ENCODE results near the gene IGFBPL1.

Gene IGFBPL1

DNA sequence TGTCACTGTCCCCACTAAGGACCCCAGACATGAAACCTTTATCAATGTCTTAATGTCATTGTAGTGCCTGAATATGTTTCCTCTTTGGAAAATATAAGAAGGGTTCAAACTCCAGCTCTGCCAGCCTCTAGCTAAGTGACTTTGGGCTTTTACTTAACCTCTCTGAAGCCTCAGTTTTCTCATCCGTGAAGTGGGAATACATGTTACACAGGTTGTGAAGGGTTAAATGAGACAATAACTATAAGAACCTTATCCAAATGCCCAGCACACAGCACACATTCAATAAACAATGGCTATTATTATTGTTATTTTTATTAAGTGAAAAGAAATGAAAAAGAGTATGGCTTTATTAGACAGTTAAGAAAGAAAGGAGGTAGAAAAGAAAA is 15.7 kb upstream of the IGFBPL1 start:
- H4K20me1 ChIP-seq (ENCODE audit: insufficient read depth, low read length), result no peaks in the 10 kb centered on the region
- no peaks in the 10 kb centered on the region for H3K36me3 ChIP-seq (replicated peaks; ENCODE audit: insufficient read depth, low read length)
- H3K4me1 ChIP-seq (ENCODE audit: low read length), result no peaks in the 10 kb centered on the region
- no peaks in the 10 kb centered on the region for H3K27me3 ChIP-seq (replicated peaks; ENCODE audit: insufficient read depth, low read length)
- H3K4me3 ChIP-seq (ENCODE audit: low read length), result no peak overlapping the region
- no peaks in the 10 kb centered on the region for H3K9me3 ChIP-seq (replicated peaks; ENCODE audit: insufficient read depth, low read length)
- no peaks in the 10 kb centered on the region for H3F3A ChIP-seq (ENCODE audit: insufficient read depth, low read length)
- H3K27ac ChIP-seq (ENCODE audit: low read length), result no peak overlapping the region
- TF ChIP-seq EZH2 (optimal IDR thresholded peaks at IDR 0.05; ENCODE audit: low read depth, low read length), result no peak
- TF ChIP-seq, protein P1, sequence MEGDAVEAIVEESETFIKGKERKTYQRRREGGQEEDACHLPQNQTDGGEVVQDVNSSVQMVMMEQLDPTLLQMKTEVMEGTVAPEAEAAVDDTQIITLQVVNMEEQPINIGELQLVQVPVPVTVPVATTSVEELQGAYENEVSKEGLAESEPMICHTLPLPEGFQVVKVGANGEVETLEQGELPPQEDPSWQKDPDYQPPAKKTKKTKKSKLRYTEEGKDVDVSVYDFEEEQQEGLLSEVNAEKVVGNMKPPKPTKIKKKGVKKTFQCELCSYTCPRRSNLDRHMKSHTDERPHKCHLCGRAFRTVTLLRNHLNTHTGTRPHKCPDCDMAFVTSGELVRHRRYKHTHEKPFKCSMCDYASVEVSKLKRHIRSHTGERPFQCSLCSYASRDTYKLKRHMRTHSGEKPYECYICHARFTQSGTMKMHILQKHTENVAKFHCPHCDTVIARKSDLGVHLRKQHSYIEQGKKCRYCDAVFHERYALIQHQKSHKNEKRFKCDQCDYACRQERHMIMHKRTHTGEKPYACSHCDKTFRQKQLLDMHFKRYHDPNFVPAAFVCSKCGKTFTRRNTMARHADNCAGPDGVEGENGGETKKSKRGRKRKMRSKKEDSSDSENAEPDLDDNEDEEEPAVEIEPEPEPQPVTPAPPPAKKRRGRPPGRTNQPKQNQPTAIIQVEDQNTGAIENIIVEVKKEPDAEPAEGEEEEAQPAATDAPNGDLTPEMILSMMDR (IDR thresholded peaks at IDR 0.05; ENCODE audit: low read length), result no peak
- TF ChIP-seq EZH2phosphoT487 (IDR thresholded peaks at IDR 0.05; ENCODE audit: low read length), result no peak
- no peaks in the 10 kb centered on the region for H3K79me2 ChIP-seq (ENCODE audit: low read length)
- no peak overlapping the region for H3K4me2 ChIP-seq (ENCODE audit: low read depth, low read length)
- no peak for DNase-seq
- no peak overlapping the region for H2AFZ ChIP-seq (ENCODE audit: low read length)
- no peak overlapping the region for H3K9ac ChIP-seq (ENCODE audit: low read length)
- H3K9me2 ChIP-seq (replicated peaks; ENCODE audit: insufficient read depth, low read length), result no peaks in the 10 kb centered on the region

DNA sequence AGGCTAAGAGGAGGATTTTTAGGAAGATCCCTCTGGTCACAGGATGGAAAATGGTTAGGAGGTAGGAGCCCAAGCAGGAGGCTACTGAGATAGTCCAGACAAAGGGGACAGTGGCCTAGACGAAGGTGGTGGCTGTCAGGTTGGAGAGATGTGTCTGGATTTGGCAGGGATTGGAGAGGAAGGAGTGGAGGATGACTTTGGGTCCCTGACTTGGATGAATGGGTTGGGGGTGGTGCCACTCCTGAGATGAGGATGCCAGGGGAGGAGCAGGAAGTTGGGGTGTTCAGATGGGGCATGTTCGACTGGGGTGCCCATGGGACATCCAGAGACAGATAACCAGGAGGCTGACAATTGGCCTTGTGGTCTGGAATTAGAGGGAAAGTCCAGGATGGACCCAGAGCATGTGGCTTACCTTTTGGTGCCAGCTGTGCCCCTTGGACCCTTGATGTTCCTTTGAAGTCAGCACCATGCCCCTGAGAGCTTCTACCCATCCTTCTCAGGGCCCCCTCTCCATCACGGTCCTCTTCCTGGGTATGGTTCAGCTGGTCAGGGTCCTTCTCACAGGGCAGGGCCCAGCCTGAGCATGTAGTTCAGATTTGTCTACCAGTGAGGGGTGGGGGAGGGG is 15.1 kb upstream of the IGFBPL1 start:
- no peak overlapping the region for H2AFZ ChIP-seq (ENCODE audit: low read length)
- no peaks in the 10 kb centered on the region for H3K79me2 ChIP-seq (ENCODE audit: low read length)
- no peak for DNase-seq
- H3K9me2 ChIP-seq (replicated peaks; ENCODE audit: insufficient read depth, low read length), result no peaks in the 10 kb centered on the region
- H3K4me1 ChIP-seq (ENCODE audit: low read length), result no peaks in the 10 kb centered on the region
- H3K27ac ChIP-seq (ENCODE audit: low read length), result no peak overlapping the region
- H3K27me3 ChIP-seq (replicated peaks; ENCODE audit: insufficient read depth, low read length), result no peaks in the 10 kb centered on the region
- H3K36me3 ChIP-seq (replicated peaks; ENCODE audit: insufficient read depth, low read length), result no peaks in the 10 kb centered on the region
- H3F3A ChIP-seq (ENCODE audit: insufficient read depth, low read length), result no peaks in the 10 kb centered on the region
- H3K4me3 ChIP-seq (ENCODE audit: low read length), result no peak overlapping the region
- no peaks in the 10 kb centered on the region for H4K20me1 ChIP-seq (ENCODE audit: insufficient read depth, low read length)
- no peak overlapping the region for H3K4me2 ChIP-seq (ENCODE audit: low read depth, low read length)
- no peaks in the 10 kb centered on the region for H3K9me3 ChIP-seq (replicated peaks; ENCODE audit: insufficient read depth, low read length)
- TF ChIP-seq EZH2phosphoT487 (IDR thresholded peaks at IDR 0.05; ENCODE audit: low read length), result no peak
- H3K9ac ChIP-seq (ENCODE audit: low read length), result no peak overlapping the region

DNA sequence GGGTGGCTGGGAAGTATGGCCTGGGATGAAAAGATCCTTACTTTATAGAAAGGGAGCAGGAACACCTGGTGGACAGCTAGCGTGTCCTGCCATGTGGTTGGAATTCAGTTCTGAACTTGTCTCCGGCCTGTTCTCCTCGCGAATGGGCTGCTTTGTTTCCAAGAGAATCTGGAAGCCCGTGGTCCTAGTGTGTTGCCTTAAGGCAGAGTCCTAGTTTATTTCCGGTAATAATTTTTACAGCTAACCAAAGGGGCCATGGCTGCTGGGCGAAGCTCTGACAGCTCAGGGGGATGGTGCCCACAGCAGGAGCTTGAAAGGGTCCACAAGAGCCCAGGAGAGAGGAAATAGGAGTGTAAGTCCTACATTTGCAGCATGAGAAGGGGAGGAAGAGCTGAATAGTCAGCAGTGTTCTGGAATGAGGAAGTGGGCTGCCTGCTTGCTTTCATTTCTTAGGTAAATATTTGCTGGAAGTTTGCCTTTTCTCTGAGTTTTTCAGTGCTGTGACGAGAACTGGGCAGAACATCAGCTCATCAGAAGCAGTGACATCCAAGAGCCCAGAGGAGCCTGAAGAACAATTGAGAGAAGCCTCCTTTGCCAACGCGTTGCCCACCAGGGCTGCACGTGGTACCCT is 13.1 kb upstream of the IGFBPL1 start:
- TF ChIP-seq, protein P1 (IDR thresholded peaks at IDR 0.05; ENCODE audit: low read length), result no peak
- TF ChIP-seq EZH2 (optimal IDR thresholded peaks at IDR 0.05; ENCODE audit: low read depth, low read length) (no peak), EZH2phosphoT487 (IDR thresholded peaks at IDR 0.05; ENCODE audit: low read length) (no peak)
- no peak overlapping the region for H3K27ac ChIP-seq (ENCODE audit: low read length)
- H3K36me3 ChIP-seq (replicated peaks; ENCODE audit: insufficient read depth, low read length), result no peaks in the 10 kb centered on the region
- H3K9me3 ChIP-seq (replicated peaks; ENCODE audit: insufficient read depth, low read length), result no peaks in the 10 kb centered on the region
- H3K4me3 ChIP-seq (ENCODE audit: low read length), result no peak overlapping the region
- no peaks in the 10 kb centered on the region for H3K9me2 ChIP-seq (replicated peaks; ENCODE audit: insufficient read depth, low read length)
- H3K4me1 ChIP-seq (ENCODE audit: low read length), result no peaks in the 10 kb centered on the region
- no peaks in the 10 kb centered on the region for H4K20me1 ChIP-seq (ENCODE audit: insufficient read depth, low read length)
- DNase-seq, result no peak
- H3K9ac ChIP-seq (ENCODE audit: low read length), result no peak overlapping the region
- no peak overlapping the region; the same call in 1 of the 2 replicates for H3K4me2 ChIP-seq (ENCODE audit: low read depth, low read length)
- H3K27me3 ChIP-seq (replicated peaks; ENCODE audit: insufficient read depth, low read length), result no peaks in the 10 kb centered on the region
- H3F3A ChIP-seq (ENCODE audit: insufficient read depth, low read length), result no peaks in the 10 kb centered on the region
- H3K79me2 ChIP-seq (ENCODE audit: low read length), result no peaks in the 10 kb centered on the region
- peak overlapping the region; percentile 30; the same call in 1 of the 2 replicates for H2AFZ ChIP-seq (ENCODE audit: low read length)

DNA sequence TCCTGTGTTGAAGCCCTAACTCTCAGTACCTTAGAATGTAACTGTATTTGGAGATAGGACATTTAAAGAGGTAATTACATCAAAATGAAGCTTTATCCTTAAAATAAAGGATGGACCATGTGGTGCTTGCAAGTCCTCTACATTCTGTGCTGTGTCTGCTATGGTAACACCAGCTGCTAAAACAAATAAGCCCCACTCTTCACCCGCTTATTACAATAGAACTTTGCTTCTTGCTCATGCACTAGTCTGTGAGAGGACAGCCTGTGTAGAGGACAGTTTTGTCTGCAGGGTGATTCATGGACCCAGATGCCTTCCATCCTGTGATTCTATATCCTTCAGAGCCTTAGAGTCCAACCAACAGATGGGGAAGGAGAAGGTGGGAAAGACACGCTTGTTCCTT is 12.5 kb upstream of the IGFBPL1 start:
- H3K4me1 ChIP-seq (ENCODE audit: low read length), result no peaks in the 10 kb centered on the region
- no peaks in the 10 kb centered on the region for H4K20me1 ChIP-seq (ENCODE audit: insufficient read depth, low read length)
- H3K4me2 ChIP-seq (ENCODE audit: low read depth, low read length), result no peak overlapping the region
- TF ChIP-seq EZH2phosphoT487 (IDR thresholded peaks at IDR 0.05; ENCODE audit: low read length), result no peak
- TF ChIP-seq, protein P1 (IDR thresholded peaks at IDR 0.05; ENCODE audit: low read length), result no peak
- TF ChIP-seq EZH2 (optimal IDR thresholded peaks at IDR 0.05; ENCODE audit: low read depth, low read length), result no peak
- H3K9me2 ChIP-seq (replicated peaks; ENCODE audit: insufficient read depth, low read length), result no peaks in the 10 kb centered on the region
- no peak overlapping the region for H3K9ac ChIP-seq (ENCODE audit: low read length)
- H3F3A ChIP-seq (ENCODE audit: insufficient read depth, low read length), result no peaks in the 10 kb centered on the region
- no peak overlapping the region for H3K27ac ChIP-seq (ENCODE audit: low read length)
- H3K9me3 ChIP-seq (replicated peaks; ENCODE audit: insufficient read depth, low read length), result no peaks in the 10 kb centered on the region
- H2AFZ ChIP-seq (ENCODE audit: low read length), result no peak overlapping the region
- no peak overlapping the region for H3K4me3 ChIP-seq (ENCODE audit: low read length)
- H3K79me2 ChIP-seq (ENCODE audit: low read length), result no peaks in the 10 kb centered on the region
- no peaks in the 10 kb centered on the region for H3K36me3 ChIP-seq (replicated peaks; ENCODE audit: insufficient read depth, low read length)
- DNase-seq, result no peak
- H3K27me3 ChIP-seq (replicated peaks; ENCODE audit: insufficient read depth, low read length), result no peaks in the 10 kb centered on the region

Data from MM.1S (cell line).